Measurements from ENCODE around the gene GNG14. TPM values are rescaled to one million over a fixed set of nuclear protein-coding genes. Genes with fewer than 3 reads are reported as not detected.
"Not testable (repeated sequence)": the region's sequence is repeated elsewhere in the genome, so short reads cannot be mapped to it uniquely, and the experiment has no call there.

Gene GNG14
- total and polyA plus RNA-seq, 8 donors, result not detected

DNA sequence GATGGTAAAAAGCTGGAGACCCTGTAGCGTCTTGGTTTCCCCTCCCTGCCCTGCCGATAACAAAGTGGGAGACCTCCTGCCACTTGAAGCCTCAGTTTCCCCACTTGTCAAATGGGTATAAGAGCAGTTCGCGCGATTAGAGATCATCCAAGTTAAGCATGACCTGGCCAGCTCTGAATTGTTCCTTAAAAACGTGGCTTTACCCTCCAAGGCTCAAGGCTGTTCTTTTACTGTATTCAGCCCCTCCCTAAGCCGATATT lies 35.5 kb downstream of the GNG14 start:
- ATAC-seq (no peak), FAIRE-seq (no peak), DNase-seq (no peak)
- Histone ChIP-seq H3K9me3 (no peaks in the 10 kb centered on the region), H3K4me3 (peak overlapping the region; percentile 51 to 73 (median 54)), H3K27me3 (no peaks in the 10 kb centered on the region), H3K27ac (peak overlapping the region in 3 of 4 donors; percentile 42 to 77 (median 69)), H3K4me1 (peaks cover 0 to 19% (median 8%) of the 10 kb centered on the region in 3 donors), H3K36me3 (peaks cover 0 to 5% (median 0%) of the 10 kb centered on the region in 3 donors)
- 2 to 4% methylated on average over 7 of the region's 7 CpGs for WGBS, 2 donors
- TF ChIP-seq, protein P1, sequence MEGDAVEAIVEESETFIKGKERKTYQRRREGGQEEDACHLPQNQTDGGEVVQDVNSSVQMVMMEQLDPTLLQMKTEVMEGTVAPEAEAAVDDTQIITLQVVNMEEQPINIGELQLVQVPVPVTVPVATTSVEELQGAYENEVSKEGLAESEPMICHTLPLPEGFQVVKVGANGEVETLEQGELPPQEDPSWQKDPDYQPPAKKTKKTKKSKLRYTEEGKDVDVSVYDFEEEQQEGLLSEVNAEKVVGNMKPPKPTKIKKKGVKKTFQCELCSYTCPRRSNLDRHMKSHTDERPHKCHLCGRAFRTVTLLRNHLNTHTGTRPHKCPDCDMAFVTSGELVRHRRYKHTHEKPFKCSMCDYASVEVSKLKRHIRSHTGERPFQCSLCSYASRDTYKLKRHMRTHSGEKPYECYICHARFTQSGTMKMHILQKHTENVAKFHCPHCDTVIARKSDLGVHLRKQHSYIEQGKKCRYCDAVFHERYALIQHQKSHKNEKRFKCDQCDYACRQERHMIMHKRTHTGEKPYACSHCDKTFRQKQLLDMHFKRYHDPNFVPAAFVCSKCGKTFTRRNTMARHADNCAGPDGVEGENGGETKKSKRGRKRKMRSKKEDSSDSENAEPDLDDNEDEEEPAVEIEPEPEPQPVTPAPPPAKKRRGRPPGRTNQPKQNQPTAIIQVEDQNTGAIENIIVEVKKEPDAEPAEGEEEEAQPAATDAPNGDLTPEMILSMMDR (IDR thresholded peaks at IDR 0.05), result no peak
- intact Hi-C loops (cut with DNase I), result no loop called here

DNA sequence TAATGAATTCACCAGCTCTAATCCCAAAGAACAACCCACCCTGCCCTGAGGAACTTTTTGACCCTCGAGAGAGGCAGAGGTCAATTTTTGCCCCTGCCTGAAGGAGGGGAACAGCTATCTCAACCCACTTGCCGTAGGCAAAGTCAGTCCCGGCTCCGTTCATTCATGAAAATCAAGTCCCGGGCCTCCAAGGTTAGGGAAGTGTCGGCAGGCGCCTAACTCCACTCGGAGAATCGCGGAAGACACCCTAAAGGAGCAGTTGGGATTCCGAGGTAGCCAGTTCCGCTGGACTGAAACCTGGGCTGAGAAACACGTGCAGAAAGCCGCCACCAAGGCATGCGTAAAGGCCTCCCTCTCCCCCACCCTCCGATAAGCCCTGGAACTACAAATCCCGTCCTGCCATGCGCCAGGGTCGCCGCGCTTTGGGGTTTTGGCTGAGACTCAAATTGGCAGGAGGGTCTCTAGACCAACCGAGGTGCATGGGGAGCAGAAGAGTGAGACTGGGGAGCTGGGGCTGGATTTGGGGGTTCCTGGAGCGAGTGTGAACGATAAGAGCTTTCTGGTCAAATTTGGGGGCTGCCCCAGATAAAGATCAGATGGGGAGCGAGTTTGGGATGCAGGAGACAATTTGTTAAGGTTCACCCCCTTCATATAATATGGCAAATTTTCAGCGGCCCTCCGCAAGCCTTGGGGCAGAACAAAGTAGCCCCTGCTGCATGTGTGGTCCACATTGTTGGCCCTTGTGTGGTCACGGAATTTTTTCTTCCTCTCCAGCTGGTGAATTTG lies 36.0 kb downstream of the GNG14 start, which contains the start of gene TNPO2:
Gene TNPO2 (minus strand): TSS at position 292 of the 786 bp plus-strand sequence. CDS start 2,955 bp downstream, outside the sequence.
- Histone ChIP-seq H3K36me3 (peaks cover 0 to under 1% (median 0%) of the 10 kb centered on the region in 3 donors), H3K9me3 (no peaks in the 10 kb centered on the region), H3K4me1 (peaks cover 0 to 19% (median 8%) of the 10 kb centered on the region in 3 donors), H3K27ac (peak within 1 kb of the TSS; percentile 32 to 77 (median 56)), H3K27me3 (no peaks in the 10 kb centered on the region), H3K4me3 (peak within 1 kb of the TSS; percentile 51 to 73 (median 54))
- FAIRE-seq (no peak), DNase-seq (peak in 4 of 6 donors; percentile 47 to 58 (median 54)), ATAC-seq (peak; percentile 51 to 70 (median 63))
- TF ChIP-seq, protein P1 (IDR thresholded peaks at IDR 0.05), result no peak
- WGBS, 2 donors, result 6 to 8% methylated on average over 28 of the region's 28 CpGs
- intact Hi-C loops (cut with DNase I), result no loop called here

DNA sequence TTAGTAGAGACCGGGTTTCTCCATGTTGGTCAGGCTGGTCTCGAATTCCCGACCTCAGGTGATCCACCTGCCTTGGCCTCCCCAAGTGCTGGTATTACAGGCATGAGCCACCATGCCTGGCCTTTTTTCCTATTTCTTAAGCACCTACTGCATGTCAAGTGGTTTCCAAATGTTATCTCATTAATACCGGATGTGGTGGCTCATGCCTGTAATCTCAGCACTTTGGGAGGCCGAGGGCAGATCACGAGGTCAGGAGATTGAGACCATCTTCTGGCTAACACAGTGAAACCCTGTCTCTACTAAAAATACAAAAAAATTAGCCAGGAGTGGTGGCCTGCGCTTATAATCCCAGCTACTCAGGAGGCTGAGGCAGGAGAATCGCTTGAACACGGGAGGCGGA lies 37.8 kb downstream of the GNG14 start:
- 91 to 92% methylated on average over 10 of the region's 10 CpGs for WGBS, 2 donors
- H3K9me3 ChIP-seq; H3K27ac ChIP-seq; H3K27me3 ChIP-seq; ATAC-seq; H3K4me3 ChIP-seq; intact Hi-C loops (cut with DNase I); FAIRE-seq; DNase-seq: not testable (repeated sequence)
- Histone ChIP-seq H3K36me3 (peaks cover 0 to 14% (median 10%) of the 10 kb centered on the region in 3 donors), H3K4me1 (peaks cover 0 to 15% (median 3%) of the 10 kb centered on the region in 3 donors)

DNA sequence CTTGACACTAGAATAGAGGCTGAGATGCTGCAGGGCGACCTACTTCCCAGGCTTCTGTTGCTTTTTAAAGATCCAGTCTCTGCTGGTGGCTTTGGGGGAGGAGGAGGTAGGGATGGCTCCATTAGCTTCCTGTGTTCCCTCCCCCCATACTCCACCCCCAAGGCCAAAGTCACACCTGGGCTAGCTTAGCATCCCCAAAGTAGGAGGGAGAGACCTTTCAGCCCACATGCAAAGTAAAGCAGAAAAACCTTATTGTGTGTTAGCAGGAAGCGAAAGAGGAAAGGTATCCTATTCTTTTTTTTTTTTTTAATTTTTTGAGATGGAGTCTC lies 39.2 kb downstream of the GNG14 start:
- Histone ChIP-seq H3K27me3 (no peaks in the 10 kb centered on the region), H3K27ac (no peak overlapping the region), H3K4me3 (no peak overlapping the region), H3K9me3 (no peaks in the 10 kb centered on the region), H3K36me3 (peaks cover 0 to 20% (median 15%) of the 10 kb centered on the region in 3 donors), H3K4me1 (peaks cover 0 to 11% (median under 1%) of the 10 kb centered on the region in 3 donors)
- no peak for DNase-seq
- 94 to 95% methylated on average over 2 of the region's 2 CpGs for WGBS, 2 donors
- TF ChIP-seq, protein P1 (IDR thresholded peaks at IDR 0.05), result no peak
- FAIRE-seq, result no peak
- intact Hi-C loops (cut with DNase I), result no loop called here
- ATAC-seq, result no peak

DNA sequence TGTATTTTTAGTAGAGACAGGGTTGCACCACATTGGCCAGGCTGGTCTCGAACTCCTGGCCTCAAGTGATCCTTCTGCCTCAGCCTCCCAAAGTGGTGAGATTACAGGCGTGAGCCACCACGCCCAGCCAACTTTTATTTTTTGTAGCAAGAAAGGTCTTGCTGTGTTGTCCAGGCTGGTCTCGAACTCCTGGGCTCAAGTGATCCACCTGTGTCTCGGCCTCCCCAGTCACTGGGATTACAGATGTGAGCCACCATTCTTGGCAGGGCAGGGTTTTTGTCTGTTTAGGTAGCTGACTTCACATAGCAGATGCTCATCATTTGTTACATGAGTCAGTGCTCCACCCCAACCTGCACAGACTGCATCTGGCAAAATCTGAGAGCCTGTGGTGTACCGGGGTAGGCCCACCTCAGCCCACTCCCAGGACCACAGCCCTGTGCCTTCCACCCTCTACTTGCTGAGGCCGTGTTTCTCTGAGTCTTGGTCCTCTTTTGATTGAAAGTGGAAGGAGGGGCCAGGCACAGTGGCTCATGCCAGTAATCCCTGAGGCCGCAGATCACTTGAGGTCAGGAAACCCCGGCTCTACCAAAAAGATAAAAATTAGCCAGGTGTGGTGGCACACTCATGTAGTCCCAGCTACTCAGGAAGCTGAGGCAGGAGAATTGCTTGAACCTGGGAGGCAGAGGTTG lies 40.1 kb downstream of the GNG14 start:
- Histone ChIP-seq H3K27me3 (no peaks in the 10 kb centered on the region), H3K4me1 (peaks cover 8 to 19% (median 9%) of the 10 kb centered on the region in 3 donors), H3K4me3 (no peak overlapping the region), H3K36me3 (peaks cover 0 to 20% (median 15%) of the 10 kb centered on the region in 3 donors), H3K27ac (no peak overlapping the region), H3K9me3 (no peaks in the 10 kb centered on the region)
- TF ChIP-seq, protein P1 (IDR thresholded peaks at IDR 0.05), result no peak
- no peak for DNase-seq
- ATAC-seq, result no peak
- intact Hi-C loops (cut with DNase I), result no loop called here
- whole genome bisulfite sequencing, 2 donors, result 92 to 94% methylated on average over 9 of the region's 9 CpGs
- FAIRE-seq, result no peak

Measured in pancreas (tissue), 10 donors.